Stimulated activated CD8-positive, alpha-beta memory T cell treated with anti-CD3 and anti-CD28 coated beads, Interleukin-12 subunit alpha, Interleukin-12 subunit beta, amount 100 ng/mL, for 24 hours (primary cell): ENCODE results near the gene IDI2.

Experiments
- DNase-seq: peaks from one replicate; pipeline ENCODE4 v3.0.0-alpha.2; 2020; ENCODE audit errors: extremely low read depth

The IDI2 gene

DNA sequence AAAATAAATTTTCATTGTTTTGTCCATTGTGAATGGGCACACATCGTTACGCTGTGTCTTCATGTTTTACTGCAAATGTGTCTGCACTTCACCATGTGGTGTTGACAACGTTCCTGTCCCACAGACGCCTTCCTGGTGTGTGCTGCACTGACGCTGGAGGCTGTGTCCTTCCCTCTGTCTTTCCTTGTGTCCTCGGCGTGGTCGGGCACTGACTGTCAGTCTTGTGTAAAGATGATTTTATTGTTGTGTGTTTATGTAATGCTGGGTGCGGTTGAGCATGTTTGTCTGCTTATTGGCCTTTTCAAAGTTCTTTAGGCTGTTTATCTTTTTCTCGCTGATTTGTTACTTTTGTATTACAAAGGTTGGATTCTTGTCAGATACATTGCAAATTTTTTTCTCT, 18.1 kb downstream of the IDI2 start:
- no peak for DNase-seq

- DNase-seq, result no peak
Measured at GRCh38 chr10:1006573-1006972, 19.1 kb downstream of the IDI2 start.

DNA sequence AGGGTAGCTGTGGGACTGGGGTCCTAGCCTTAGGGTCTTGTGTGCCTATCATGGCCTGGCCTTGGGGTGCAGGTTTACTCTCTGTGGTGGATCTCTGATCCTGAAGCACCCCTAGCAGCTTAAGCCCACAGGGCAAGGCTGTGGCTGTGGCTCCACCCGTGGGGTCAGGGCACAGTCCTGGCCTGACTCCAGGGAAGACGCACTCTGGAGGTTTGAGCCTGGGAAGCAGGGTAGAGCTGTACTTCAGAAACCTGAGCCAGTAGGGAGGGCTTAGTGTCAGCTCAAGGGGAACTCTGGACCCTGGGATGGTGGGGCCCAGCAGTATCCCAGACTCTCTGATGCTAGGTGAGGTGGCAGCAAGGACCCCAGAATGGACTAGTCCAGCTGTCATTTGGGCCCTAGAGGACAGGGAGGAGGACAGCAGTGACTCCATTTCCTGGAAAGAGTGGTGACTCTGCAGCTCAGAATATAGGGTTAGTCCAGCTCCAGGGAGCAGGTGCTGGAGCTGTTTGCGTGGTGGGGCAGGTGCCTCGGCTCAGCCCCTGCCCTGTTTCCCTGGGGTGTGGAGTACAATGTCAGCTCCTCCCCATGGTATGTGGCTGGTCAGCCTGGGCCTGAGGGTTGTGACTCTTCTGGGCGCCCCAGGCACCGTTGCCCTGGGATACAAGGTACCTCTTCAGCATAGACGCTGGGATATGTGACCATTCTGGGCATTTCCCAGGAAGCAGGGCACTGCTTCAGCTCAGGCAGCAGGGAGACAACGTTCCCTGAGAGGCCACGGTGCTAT, 21.6 kb downstream of the IDI2 start:
- no peak for DNase-seq

DNA sequence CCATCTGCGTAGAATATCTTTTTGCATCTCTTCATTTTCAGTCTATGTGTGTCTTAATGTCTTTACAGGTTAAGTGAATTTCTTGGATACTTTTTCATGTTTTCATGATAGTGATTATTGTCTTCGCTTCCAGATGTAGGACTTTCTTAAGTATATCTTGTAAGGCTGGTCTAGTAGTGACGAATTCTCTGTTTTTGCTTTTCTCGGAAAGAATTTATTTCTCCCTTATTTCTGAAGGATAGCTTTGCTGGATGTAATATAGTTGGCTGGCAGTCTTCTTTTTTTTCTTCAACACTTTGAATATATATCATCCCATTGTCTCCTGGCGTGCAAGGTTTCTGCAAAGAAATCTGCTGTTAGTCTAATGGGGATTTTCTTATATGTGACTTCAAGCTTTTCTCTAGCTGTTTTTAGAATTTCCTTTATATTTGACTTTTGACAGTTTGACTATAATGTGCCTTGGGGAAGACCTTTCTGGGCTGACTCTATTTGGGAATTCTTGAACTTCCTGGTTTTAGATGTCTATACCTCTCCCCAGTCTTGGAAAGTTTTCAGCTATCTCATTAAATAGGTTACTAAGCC, 23.1 kb downstream of the IDI2 start:
- DNase-seq, result no peak

DNA sequence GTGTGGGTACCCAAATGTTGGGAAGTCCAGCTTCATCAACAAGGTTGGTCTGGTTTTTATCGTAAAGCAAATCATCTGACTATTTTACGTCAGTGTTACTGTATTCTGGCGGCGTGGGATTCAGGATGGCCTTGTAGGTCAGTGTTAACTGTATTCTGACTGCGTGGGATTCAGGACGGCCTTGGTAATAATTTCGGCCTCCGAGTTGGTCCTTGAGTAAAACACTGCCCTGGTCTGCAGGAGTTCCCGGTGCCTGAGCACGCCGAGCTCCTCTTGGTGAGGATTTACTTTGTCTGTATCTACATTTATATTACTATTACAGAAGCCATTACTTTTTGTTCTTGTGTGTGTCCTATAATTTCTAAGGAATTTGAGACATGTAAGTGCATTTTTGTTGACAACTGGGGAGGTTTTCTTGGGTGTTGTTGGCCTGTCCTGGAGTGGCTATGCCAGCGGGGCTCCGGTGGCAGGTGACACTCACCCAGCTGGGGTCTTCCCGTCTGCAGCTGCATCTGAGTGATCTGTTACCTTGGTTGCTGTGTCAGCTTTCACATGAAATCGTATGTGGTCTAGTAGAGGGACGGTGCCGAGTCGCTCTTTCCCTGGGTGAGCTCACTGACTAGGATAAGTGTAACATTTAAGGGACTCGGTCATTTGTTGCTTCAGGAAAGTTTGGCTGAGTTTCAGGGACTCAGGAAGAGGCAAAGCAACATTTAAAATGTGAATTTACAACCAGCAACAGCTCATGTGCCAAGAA, 28.2 kb downstream of the IDI2 start:
- no peak for DNase-seq

- DNase-seq, result no peak
Measured at GRCh38 chr10:996031-996430, 29.6 kb downstream of the IDI2 start.

DNA sequence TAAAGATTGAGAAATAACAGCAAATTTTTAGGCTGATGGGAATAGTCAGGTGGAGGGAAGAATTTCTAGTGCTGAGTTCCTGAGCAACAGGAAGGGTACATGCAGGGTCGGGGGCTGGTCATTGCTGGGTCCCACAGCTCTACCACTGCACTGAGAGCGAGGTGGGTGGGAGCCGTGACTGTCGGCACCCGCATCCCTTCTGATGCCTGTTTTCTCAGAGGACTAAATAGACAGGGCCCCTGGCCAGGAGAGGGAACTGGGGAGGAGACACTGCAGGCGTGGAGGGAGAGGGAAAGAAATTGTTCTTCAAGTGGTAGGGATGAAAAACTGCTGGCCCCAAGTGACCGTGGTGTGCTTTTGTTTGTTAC, 30.1 kb downstream of the IDI2 start:
- no peak for DNase-seq

DNA sequence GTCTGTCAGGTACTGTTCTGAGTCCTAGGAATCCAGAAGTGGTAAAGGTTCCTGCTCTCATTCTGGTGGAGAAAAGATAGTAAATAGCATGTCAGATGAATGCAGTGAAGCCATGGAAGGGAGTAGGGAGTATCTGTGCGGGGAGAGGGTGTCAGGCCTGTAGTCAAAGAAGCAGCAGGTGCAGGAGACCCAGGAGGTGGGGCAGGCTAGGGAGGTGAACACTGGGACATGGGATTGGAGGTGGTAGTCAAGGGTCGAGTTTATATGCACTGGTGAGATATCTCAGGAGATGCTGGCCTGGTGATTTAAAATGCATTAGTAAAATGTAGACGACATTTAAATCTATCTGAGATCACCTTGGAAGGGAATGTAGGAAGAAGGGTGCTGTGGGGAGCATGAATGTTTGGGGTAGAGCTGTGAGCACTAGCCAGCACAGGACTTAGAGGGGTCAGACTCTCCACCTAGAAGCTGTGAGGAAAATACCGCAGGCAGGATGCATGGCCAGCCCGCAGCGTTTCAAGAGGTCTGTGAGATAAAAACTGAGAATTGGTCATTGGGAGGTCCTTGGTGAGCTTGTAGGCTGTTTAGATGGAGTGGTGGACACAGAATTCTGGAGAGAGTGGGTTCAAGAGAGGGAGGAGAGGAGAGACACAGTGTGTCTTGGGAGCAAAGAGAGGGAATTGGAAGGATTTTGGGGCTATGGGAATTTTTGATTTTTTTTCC, 30.7 kb downstream of the IDI2 start:
- no peak for DNase-seq

GRCh38 chr10:992871-993270, 32.8 kb downstream of the IDI2 start:
- no peak for DNase-seq

DNA sequence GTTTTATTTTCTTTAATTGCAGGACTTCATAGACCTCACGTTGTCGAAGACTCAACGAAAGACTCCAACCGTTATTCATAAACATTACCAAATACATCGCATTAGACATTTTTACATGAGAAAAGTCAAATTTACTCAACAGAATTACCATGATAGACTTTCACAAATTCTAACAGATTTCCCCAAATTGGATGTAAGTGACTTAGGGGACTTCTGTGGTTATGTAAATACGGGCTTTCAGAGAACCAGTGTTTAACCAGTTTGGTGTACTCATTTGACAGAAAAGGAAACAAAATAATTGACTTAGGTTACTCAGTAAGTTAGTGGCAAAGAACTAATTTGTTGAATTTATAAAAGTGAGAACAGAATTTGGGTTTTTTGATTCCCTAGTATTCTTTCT, 33.2 kb downstream of the IDI2 start:
- DNase-seq, result no peak

GRCh38 chr10:990808-991207, 34.9 kb downstream of the IDI2 start:
- no peak for DNase-seq

DNA sequence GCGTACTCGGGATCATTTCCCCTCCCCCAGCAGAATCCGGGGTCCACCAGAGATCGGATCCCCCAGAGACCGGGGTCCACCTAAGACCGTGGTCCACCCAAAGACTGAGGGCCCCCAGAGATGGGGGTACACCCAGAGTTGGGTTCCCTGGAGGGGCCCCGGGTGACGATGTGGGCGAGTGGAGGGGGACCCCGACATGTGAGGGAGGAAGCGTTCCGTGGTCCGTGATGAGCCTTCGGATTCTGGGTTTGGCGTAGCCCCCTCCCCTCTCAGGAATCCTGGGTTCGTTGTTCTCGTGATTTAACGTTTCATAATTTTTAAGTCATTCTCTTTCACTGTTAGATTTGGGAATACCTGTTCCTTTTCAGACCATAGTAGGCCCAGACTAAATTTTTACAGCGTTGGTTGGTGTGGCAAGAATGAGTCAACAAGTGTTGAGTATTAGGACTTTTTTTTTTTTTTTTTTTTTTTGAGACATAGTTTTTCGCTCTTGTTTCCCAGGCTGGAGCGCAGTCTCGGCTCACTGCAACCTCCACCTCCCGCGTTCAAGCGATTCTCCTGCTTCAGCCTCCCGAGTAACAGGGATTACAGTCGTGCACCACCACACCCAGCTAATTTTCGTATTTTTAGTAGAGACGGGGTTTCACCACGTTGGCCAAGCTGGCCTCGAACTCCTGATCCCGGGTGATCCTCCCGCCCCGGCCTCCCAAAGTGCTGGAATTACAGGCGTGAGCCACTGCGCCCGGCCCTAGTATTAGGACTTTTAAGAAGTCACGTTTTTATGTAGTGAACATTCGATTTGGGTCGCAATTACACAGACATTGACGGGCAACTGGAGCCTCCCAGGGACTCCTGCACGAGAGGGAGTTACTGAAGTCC, 36.8 kb downstream of the IDI2 start:
- DNase-seq, result no peak

DNA sequence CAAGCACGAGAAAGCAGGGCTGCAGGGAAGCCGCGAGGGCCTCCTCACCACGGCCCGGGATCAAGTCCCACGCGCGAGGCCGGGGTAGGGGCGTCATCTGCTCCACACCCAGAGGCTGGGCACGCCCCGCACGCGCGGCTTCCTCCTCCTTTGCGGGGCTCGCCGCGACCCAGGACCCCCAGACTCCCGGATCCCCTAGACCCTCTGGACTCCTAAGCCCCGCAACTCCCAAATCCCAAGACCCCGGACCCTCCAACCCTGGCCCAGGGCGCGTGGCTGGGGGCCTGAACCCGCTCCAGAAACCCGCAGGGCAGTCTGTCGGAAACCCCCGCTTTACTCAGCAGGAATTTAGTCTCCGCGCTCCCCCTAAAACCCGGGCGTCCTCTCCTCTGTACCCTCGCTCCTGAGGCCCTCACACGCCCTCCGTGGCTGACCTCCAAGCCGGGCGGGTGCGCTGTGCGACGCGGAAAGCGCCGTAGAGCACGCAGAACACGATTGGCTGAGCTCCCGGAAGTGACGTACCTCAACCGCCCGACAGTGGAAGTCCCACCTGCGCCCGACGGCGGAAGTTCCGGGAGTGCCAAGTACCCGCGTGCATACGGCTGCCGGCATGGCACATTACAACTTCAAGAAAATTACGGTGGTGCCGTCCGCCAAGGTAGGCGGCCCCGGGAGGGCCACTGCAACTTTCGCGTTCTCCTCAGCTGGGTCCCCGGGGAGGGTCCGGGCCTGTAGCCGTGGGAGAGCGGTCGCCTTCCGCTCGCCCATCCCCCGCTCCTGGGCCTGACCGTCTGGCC, 37.6 kb downstream of the IDI2 start, which contains the start of gene GTPBP4:
GTPBP4 (plus strand) TSS at position 565 of the 797 bp plus-strand sequence; CDS start at position 611, 46 bp downstream.
- DNase-seq, result peak; percentile 95

- no peak for DNase-seq
Measured at GRCh38 chr10:987620-987869, 38.1 kb downstream of the IDI2 start.

DNA sequence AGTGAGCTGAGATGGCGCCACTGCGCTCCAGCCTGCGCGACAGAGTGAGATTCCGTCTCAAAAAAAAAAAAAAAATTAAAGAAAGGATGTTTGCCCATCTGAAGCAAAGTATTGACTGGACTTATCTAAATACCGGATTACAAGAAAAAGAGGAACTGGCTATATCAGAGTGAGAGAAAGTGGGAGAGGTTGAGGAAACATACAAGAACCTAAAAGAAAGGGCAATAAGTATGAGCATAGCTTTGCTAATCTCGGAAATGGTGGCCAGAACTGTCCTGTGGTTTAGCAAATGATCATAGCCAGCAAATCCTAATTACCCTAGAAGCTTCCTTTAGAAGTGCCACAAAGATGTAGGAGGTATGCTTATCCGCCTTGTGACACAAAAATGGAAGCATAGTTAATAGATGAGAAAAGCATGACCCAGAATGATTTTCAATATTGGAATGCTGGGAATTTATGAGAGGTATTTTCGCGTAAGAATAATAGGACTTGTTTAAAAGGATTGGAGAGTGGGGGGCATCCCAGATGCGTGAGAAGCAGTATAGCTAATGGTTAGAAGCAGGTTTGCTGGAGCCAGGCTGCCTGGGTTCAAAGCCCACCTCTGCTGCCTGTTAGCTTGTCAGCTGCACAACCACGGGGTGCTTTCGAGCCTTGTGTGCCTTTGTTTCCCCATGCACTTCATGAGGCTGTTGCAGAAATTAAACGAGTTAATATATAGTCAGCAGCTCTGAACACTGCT, 38.6 kb downstream of the IDI2 start:
- DNase-seq, result no peak

- no peak for DNase-seq
Measured at GRCh38 chr10:986137-986825, 39.4 kb downstream of the IDI2 start.

DNA sequence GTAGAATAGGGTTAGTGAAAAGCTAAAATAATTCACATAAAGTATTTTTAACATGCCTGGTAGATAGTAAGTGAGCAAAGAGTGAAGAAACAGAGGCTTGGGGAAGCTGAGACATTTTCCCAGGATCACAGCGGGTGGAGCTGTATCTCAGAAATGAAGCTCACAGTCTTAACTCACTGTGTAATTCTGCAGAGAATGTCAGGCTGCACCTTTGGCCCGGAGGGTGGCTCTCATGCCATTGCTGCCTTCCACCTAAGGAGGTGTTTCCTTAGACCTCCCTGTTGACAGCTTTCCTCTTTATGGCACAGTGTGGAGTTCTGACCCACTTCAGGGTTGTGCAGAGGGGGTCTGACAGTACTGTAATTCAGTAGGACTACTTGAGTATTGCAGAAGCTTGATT, 40.3 kb downstream of the IDI2 start:
- DNase-seq, result no peak

DNA sequence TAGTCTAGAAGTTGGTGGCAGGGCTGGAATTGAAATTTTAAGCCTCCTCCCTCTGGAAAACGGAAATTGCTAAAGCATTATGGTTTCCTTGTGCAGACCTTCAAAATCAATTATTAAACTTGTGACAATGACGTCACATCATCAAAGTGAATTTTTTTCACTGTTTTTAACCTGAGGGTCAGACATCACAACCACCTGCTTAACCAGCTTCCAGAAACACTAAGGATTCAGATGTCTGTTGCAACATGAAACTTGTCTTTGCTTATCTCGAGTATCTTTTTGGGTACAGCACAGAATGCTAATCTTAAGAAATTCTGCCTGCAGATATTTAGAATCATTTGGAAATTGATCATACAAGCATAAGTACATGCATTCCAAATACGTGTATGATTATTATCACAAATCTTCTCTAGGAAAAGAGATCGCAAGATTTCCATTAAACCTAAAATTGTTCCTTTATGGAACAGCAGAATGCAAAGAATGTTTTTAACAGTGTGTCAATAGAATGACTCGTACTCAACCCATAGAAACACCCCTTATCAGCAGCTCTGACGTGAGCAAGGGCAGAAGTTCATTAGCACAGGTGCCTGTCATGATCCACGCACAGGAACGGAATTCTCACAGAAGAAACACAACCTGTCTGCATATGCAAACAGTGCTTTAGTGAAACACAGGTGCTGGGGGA, 41.5 kb downstream of the IDI2 start:
- no peak for DNase-seq

DNA sequence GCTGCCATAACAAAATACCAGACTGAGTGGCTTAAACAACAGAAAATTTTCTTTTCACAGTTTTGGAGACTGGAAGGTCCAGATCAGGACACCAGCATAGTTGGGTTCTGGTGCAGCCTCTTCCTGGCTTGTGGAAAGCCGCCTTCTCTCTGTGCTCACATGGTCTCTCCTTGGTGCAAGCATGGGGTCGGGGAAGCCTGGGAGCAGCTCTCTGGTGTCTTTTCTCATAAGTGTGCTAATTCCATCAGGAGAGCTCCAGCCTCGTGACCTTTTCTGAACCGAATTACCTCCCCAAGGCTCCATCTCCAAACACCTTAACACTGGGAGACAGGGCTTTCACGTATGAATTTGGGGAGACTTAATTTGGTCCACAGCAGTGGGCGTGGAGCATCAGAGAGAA, 42.3 kb downstream of the IDI2 start:
- no peak for DNase-seq
